ENCODE results near the gene GNG7.
"Not testable (repeated sequence)": the region's sequence is repeated elsewhere in the genome, so short reads cannot be mapped to it uniquely, and the experiment has no call there.

The GNG7 gene

DNA sequence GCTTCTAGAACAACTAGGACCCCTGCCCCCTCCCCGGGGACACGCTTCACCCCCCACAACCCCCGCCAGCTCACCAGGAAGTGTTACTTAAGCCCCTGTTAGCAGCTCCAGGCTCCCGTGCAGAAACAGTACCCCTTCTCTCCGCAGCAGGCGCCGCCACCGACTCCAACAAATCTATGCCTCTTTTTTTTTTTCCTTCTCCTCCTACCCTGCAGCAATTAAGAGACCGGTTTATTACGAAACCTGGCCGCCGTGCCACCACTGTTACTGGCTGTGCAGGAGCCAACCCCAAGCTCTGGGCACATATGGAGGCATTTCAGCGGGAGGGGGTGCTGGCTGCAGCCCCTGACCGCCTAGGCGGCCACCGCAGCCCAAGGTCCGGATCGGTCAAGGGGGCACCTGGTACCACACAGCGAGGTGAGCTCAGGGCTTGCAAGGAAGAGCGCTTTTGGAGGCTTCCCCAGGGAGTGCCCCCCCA is 224.2 kb downstream of the GNG7 start:
- no peak for DNase-seq

DNA sequence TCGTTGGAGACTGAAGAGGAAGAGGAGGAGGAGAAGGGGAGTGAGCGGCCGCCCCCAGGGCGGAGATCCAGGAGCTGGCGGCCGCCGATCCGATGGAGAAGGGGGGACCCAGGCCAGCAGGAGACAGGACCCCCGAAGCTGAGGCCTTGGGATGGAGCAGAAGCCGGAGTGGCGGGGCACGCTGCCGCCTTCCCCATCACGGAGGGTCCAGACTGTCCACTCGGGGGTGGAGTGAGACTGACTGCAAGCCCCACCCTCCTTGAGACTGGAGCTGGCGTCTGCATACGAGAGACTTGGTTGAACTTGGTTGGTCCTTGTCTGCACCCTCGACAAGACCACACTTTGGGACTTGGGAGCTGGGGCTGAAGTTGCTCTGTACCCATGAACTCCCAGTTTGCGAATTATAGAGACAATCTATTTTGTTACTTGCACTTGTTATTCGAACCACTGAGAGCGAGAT is 224.7 kb downstream of the GNG7 start:
- no peak for DNase-seq

DNA sequence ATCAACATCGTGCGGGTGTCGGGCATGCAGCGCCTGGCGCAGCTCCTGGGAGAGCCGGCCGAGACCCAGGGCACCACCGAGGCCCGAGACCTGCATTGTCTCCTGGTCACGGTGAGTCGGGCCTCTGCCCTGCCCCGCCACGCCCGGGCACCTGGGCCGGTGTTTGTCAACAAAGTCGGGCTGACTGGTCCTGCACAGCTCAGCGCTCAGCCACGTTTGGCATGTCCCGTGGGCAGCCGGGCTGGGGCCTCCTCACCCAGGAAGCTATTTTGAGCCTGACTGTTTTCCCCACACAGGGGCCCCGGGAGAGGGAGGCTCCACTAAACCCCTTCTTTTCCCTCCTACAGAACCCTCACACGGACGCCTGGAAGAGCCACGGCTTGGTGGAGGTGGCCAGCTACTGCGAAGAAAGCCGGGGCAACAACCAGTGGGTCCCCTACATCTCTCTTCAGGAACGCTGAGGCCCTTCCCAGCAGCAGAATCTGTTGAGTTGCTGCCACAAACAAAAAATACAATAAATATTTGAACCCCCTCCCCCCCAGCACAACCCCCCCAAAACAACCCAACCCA is 225.3 kb downstream of the GNG7 start:
- DNase-seq = no peak

DNA sequence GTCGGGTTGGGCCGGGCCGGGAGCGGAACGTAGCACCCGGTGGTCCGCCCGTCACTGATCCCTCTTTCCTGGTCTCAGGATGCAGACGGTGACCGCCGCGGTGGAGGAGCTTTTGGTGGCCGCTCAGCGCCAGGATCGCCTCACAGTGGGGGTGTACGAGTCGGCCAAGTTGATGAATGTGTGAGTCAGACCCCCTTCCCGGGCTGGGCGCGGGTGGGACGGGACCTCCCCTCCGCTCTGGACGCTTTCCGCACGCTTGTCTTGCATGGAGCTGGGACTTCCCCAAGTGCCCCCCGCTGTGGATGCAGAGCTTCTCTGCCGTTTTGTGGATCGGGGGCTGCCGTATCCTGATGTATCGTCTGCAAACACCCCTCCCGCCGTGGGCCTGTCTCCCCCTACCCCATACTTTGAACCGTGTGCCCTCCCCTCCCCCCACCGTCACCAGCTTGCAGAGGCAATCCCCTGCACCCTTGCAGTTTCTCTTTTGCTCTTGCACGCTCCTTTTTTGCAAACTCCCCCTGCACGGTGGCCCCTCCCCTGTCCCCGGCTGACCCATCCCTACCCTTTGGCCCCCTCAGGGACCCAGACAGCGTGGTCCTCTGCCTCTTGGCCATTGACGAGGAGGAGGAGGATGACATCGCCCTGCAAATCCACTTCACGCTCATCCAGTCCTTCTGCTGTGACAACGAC is 225.9 kb downstream of the GNG7 start:
- DNase-seq = peak; percentile 59

DNA sequence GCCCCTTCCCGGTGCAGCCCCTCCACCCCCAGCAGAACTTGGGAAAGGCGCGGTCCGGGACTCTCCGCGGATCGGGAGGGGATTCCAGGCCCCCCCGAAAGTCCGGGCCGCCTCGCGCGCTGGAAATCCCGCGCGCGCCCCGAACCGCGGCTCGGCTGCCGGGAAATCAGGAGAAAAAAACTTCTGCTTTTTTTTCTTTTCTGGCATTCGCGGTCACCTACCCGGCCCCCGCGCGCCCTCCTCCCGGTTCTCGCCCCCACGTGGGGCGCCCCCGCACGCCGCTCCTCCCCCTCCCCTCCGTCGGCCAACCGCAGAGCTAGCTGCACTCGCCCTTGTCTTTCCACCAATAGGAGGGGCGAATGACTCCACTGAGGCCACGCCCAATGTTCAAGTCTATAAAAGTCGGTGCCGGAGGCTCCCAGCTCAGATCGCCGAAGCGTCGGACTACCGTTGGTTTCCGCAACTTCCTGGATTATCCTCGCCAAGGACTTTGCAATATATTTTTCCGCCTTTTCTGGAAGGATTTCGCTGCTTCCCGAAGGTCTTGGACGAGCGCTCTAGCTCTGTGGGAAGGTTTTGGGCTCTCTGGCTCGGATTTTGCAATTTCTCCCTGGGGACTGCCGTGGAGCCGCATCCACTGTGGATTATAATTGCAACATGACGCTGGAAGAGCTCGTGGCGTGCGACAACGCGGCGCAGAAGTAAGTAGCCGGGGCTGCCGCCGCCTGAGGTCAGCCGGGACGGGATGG is 226.6 kb downstream of the GNG7 start, which contains the start of gene GADD45B:
Gene GADD45B, plus strand, starts transcription at position 426 of the 749 bp plus-strand sequence. Its CDS starts 232 bp downstream, at position 658.
- DNase-seq = peak; percentile 98

DNA sequence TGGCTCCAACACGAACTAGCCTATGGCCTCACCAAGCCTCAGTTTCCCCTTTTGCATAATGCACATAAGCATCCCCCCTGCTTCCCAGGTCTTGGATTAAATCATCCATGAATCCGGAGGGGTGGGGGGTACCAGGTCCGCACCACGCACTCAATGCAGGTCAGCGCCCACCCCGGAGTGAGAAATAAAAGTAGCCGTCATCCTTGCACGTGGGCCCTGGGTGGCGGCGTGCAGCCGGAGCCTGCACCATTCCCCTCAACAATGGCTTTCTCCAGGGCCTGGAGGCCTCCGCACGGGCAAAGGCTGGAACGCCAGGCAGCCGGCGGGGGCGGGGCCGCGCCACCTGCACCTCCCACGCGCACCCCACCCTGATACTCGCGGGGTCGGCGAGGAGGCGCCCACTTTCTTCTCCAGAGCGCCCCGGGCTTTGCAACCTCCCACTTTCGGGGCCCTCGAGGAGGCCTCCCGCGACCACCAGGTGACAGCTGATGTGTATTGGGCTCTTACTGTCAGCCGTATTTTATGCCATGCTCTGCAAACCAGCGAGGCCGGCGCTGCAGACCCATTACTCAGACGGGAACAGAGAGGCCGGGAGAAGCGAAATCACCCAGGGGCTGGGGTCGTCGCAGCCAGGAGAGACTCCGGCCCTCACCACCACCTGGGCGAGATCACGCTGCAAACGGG is 227.3 kb downstream of the GNG7 start:
- peak; percentile 49 for DNase-seq

DNA sequence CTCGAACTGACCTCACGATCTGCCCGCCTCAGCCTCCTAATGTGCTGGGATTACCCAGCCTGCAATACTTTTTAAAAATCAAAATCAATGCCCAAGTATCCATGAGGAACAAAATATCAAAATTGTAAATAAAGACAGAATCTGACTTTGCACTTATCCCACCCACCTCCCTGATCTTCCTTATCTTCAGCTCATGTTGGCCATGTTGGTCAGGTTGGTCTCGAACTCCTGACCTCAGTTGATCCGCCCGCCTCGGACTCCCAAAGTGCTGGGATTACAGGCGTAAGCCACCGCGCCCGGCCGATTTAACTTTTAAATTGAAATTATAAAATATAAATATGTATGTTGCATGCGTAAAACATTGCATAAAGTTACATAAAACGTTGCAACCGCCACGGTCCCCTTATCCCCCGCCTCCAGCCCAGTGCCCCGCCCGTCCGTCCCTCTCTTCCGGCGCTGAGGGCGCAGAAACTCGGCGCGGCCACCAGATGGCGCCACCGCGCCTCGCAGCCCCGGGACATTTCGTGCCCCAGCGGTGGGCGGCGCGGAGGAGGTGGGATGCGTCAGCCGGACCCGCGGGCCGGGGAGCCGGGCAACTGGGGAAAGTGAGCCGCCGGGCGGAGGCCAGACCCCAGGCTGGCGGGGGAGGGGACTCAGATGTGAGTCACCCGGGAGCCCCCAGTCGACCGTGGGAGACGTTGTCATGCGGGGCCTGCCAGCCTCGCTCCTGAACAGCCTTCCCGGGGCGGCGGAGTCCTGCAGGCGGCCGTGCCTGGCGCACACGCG is 228.1 kb downstream of the GNG7 start:
- DNase-seq = peak; percentile 91

DNA sequence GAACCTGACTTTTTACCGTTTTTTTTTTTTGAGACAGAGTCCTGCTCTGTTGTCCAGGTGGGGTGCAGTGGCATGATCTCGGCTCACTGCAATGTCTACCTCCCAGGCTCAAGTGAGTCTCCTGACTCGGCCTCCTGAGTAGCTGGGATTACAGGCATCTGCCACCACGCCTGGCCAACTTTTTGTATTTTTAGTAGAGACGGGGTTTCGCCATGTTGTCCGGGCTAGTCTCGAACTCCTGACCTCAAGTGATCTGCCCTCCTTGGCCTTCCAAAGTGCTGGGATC is 232.6 kb downstream of the GNG7 start:
- not testable (repeated sequence) for DNase-seq

DNA sequence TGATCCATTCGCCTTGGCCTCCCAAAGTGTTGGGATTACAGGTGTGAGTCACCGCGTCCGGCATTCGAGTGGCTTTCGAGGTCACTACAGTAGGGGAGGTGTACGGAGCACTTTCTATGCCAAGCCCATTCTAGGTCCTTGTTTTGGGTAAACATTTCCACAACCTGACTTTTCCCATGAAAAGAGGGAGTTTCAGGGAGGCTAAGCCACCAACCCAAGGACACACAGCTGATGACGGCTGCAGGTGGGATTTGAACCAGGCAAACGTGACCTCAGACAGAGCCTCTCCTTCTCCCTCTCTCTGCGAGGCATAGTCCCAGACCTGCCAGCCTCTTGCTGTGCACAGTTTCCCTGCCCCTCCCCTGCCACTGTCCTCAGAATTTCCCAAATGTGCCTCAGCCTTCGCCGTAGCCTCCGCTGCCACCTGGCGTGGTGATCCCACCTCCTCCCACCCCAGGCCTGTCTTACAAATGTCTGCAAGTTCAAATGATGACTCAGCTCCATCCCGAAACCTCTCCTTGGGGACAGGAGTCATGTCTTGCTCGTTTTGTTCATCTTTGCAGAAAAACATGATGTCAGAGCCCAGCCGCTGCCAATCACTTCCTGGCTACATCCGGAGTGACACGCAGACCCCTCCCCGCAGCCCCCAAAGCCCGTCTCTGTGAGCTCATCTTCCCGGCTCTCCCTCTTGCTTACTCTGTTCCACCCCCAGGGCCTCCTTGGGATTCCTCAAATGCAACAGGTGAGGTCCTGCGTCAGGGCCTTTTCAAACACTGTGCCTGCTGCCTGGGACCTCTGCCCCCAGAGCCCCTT is 233.2 kb downstream of the GNG7 start:
- no peak for DNase-seq

DNA sequence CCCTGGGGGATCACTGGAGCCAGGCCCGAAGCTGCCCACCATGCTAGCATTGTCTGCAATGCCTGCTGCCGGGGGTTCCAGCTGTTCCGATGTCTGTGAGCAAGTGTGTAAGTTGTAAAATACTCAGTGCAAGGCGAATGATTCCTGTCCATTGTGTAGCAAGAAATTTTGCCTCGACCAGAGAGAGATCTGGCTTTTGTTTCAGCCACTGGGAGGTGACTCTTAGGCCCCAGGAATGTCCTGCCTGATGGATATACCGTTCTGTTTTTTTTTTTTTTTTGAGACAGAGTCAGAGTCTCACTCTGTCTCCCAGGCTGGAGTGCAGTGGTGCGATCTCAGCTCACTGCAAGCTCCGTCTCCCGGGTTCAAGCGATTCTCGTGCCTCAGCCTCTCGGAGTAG is 233.9 kb downstream of the GNG7 start:
- DNase-seq = no peak

DNA sequence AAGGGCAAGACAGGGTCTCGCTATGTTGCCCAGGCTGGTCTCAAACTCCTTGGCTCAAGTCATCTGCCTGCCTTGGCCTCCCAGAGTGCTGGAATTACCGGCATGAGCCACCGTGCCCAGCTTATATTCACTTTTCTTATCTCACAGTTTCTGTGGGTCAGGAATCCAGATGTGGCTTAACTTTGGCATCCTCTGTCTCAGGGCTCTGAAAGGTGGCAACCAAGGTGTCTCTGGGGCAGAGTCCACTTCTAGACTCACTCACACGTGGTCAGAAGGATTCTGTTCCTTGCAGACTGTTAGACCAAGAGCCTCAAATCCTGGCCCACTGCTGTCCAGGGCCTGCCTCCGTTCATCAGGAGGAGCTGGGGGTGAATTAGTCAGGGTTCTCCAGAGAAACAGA is 238.1 kb downstream of the GNG7 start:
- no peak for DNase-seq

DNA sequence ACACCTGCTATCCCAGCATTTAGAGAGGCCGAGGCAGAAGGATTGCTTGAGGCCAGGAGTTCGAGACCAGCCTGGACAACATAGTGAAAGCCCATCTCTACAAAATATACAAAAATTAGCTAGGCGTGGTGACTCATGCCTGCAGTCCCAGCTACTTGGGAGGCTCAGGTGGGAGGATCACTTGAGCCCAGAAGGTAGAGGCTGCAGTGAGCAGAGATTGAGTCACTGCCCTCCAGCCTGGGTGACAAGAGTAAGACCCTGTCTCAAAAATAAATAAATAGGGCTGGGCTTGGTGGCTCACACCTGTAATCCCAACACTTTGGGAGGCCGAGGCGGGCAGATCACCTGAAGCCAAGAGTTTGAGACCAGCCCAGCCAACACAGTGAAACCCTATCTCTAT is 238.8 kb downstream of the GNG7 start:
- DNase-seq = not testable (repeated sequence)

DNA sequence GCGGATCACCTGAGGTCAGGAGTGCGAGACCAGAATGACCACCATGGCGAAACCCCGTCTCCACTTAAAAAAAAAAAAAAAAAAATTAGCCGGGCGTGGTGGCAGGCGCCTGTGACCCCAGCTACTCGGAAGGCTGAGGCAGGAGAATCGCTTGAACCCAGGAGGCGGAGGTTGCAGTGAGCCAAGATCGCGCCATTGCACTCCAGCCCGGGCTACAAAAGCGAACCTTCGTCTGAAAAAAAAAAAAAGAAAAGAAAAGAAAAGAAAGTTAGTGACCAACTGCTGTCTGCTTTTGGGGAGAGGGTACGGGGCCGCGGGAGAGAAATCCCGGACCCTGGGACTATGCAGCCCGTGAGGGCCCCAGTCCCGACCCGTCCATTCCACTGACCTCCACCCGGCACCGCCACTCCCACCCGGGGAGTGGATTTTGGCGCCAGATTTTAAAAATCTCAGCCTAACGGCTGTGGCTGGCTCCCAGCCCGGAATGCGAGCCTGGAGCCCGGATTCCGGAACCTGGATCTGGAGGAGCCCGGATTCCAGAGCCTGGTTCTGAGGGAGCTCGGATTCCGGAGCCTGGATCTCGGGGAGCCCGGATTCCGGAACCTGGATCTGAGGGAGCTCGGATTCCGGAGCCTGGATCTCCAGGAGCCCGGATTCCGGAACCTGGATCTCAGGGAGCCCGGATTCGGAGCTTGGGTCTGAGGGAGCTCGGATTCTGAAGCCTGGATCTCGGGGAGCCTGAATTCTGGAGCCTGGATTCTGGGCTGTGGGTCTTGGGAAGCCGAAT is 239.7 kb downstream of the GNG7 start:
- DNase-seq = no peak

DNA sequence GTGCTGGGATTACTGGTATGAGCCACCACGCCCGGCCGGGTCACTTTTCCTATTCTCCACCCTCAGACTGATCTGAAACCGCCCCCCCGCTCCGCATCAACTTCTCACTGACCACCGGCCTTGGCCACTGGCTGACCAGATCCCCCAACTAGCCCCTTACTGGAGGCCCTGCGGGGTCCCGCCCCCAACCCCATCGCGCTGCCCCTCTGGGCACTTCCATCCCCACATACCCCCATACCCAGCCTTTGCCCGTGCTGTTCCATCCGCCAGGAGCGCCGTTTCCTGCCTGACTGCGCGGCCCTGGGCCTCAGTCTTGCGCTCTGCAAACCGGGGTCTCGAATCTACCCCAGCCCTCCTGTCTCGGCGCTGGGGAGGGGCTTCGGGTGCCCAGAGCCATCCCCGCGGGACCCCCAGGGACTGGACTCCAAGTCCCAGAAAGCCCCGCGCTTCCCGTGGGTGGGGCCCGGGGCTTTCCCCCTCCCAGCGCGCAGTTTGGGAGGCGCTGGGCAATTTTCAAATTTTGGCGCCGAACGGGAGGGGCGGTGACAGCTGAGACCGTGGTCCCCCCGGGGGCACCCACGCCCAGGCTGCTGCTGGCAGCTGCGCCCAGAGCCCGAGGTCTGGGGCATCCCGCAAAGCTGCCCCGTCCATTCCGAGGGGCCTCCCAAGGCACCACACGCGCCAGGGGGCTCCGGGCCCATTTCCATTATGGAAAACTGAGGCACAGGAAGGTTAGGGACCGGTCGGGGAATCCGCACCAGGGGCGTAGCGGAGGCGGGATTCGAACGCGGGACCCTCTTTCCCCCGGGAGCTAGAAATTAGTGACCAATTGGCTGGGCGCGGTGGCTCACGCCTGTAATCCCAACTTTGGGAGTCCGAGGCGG is 240.5 kb downstream of the GNG7 start:
- peak; percentile 59 for DNase-seq

All from activated T-cell treated with anti-CD3 and anti-CD28 coated beads for 4 hours (primary cell).